ENCODE measurements around the gene HPCAL1. TPM values are rescaled to one million over a fixed set of nuclear protein-coding genes. Genes with fewer than 3 reads are reported as not detected.

The HPCAL1 gene
- total and polyA plus RNA-seq, 10 of the 15 experiments (the other 5 are each of a cell fraction or from before 2014, with no cell fraction given) = 0.40 to 12.8 (median 7.9) TPM

DNA sequence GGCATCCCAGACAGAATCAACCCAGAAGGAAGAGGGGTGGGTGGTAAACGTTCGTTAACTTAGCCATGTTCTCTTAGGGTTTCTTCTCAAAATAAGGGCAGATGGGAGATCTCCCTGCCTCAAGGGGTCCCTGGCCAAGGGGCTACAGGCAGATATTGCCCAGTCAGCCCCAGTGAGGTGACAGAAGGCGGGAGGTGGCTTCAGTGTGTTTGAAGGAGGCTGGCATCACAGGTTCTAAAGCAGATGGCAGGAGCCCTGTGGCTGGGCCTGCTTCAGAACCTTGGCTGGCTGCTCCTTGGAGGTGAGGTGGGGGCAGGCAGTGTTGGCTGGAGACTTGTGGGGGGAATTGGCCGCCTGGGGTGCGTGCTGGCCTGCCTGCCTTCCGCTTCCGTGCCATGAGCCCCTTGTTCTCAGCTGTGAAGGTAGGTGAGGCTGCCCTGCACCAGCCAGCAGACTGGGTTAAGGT, 23.5 kb downstream of the HPCAL1 start (continued):
- TF ChIP-seq, protein P1, sequence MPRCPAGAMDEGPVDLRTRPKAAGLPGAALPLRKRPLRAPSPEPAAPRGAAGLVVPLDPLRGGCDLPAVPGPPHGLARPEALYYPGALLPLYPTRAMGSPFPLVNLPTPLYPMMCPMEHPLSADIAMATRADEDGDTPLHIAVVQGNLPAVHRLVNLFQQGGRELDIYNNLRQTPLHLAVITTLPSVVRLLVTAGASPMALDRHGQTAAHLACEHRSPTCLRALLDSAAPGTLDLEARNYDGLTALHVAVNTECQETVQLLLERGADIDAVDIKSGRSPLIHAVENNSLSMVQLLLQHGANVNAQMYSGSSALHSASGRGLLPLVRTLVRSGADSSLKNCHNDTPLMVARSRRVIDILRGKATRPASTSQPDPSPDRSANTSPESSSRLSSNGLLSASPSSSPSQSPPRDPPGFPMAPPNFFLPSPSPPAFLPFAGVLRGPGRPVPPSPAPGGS (IDR thresholded peaks at IDR 0.05; ENCODE audit: borderline replicate concordance, insufficient read depth, low read depth, low read length, poor library complexity, severe bottlenecking) = no peak
- no peak for TF ChIP-seq NRF1 (conservative IDR thresholded peaks at IDR 0.05; ENCODE audit: low read depth, low read length)
- no peak for TF ChIP-seq MTA2 (IDR thresholded peaks at IDR 0.05; ENCODE audit: low read depth)
- no peak for TF ChIP-seq SUZ12 (IDR thresholded peaks at IDR 0.05; ENCODE audit: unreplicated experiment)
- TF ChIP-seq, protein P2, sequence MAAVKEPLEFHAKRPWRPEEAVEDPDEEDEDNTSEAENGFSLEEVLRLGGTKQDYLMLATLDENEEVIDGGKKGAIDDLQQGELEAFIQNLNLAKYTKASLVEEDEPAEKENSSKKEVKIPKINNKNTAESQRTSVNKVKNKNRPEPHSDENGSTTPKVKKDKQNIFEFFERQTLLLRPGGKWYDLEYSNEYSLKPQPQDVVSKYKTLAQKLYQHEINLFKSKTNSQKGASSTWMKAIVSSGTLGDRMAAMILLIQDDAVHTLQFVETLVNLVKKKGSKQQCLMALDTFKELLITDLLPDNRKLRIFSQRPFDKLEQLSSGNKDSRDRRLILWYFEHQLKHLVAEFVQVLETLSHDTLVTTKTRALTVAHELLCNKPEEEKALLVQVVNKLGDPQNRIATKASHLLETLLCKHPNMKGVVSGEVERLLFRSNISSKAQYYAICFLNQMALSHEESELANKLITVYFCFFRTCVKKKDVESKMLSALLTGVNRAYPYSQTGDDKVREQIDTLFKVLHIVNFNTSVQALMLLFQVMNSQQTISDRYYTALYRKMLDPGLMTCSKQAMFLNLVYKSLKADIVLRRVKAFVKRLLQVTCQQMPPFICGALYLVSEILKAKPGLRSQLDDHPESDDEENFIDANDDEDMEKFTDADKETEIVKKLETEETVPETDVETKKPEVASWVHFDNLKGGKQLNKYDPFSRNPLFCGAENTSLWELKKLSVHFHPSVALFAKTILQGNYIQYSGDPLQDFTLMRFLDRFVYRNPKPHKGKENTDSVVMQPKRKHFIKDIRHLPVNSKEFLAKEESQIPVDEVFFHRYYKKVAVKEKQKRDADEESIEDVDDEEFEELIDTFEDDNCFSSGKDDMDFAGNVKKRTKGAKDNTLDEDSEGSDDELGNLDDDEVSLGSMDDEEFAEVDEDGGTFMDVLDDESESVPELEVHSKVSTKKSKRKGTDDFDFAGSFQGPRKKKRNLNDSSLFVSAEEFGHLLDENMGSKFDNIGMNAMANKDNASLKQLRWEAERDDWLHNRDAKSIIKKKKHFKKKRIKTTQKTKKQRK (IDR thresholded peaks at IDR 0.05; ENCODE audit: low read depth, low read length) = no peak
- TF ChIP-seq, protein P3, sequence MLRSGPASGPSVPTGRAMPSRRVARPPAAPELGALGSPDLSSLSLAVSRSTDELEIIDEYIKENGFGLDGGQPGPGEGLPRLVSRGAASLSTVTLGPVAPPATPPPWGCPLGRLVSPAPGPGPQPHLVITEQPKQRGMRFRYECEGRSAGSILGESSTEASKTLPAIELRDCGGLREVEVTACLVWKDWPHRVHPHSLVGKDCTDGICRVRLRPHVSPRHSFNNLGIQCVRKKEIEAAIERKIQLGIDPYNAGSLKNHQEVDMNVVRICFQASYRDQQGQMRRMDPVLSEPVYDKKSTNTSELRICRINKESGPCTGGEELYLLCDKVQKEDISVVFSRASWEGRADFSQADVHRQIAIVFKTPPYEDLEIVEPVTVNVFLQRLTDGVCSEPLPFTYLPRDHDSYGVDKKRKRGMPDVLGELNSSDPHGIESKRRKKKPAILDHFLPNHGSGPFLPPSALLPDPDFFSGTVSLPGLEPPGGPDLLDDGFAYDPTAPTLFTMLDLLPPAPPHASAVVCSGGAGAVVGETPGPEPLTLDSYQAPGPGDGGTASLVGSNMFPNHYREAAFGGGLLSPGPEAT (IDR thresholded peaks at IDR 0.05; ENCODE audit: low read depth) = no peak
- TF ChIP-seq WRNIP1 (IDR thresholded peaks at IDR 0.05; ENCODE audit: borderline replicate concordance, low read depth, low read length) = no peak
- TF ChIP-seq JUNB (IDR thresholded peaks at IDR 0.05) = no peak
- TF ChIP-seq, protein P4, sequence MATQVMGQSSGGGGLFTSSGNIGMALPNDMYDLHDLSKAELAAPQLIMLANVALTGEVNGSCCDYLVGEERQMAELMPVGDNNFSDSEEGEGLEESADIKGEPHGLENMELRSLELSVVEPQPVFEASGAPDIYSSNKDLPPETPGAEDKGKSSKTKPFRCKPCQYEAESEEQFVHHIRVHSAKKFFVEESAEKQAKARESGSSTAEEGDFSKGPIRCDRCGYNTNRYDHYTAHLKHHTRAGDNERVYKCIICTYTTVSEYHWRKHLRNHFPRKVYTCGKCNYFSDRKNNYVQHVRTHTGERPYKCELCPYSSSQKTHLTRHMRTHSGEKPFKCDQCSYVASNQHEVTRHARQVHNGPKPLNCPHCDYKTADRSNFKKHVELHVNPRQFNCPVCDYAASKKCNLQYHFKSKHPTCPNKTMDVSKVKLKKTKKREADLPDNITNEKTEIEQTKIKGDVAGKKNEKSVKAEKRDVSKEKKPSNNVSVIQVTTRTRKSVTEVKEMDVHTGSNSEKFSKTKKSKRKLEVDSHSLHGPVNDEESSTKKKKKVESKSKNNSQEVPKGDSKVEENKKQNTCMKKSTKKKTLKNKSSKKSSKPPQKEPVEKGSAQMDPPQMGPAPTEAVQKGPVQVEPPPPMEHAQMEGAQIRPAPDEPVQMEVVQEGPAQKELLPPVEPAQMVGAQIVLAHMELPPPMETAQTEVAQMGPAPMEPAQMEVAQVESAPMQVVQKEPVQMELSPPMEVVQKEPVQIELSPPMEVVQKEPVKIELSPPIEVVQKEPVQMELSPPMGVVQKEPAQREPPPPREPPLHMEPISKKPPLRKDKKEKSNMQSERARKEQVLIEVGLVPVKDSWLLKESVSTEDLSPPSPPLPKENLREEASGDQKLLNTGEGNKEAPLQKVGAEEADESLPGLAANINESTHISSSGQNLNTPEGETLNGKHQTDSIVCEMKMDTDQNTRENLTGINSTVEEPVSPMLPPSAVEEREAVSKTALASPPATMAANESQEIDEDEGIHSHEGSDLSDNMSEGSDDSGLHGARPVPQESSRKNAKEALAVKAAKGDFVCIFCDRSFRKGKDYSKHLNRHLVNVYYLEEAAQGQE (IDR thresholded peaks at IDR 0.05; ENCODE audit: low read depth, low read length) = no peak
